T-helper 2 cell treated with Interferon-gamma antibody and Interleukin-4, amounts not matched to agents 5 μg/mL and 100 μg/mL, for 36 hours (primary cell): ENCODE data around the gene VCL.
A peak's percentile ranks its signal among the peaks of the same experiment; 100 is the strongest.

Source experiments
- DNase-seq: peaks from one replicate; pipeline ENCODE4 v3.0.0; 2021; ENCODE audit warnings: low spot score
- H3K27ac Mint-ChIP-seq: one replicate; pipeline ENCODE4 v1.8.0; 2021; ENCODE audit warnings: mild to moderate bottlenecking, mixed read lengths
- H3K27me3 Mint-ChIP-seq: one replicate; pipeline ENCODE4 v1.8.0; 2021; ENCODE audit warnings: low read depth, mixed read lengths
- H3K36me3 Mint-ChIP-seq: one replicate; pipeline ENCODE4 v1.8.0; 2021; ENCODE audit warnings: low read depth, mixed read lengths
- H3K4me1 Mint-ChIP-seq: one replicate; pipeline ENCODE4 v1.8.0; 2021; ENCODE audit warnings: low read depth, mixed read lengths
- H3K4me3 Mint-ChIP-seq: one replicate; pipeline ENCODE4 v1.8.0; 2022; ENCODE audit warnings: mild to moderate bottlenecking, moderate library complexity, mixed read lengths
- H3K9me3 Mint-ChIP-seq: one replicate; pipeline ENCODE4 v1.8.0; 2021; ENCODE audit warnings: mixed read lengths

VCL gene

DNA sequence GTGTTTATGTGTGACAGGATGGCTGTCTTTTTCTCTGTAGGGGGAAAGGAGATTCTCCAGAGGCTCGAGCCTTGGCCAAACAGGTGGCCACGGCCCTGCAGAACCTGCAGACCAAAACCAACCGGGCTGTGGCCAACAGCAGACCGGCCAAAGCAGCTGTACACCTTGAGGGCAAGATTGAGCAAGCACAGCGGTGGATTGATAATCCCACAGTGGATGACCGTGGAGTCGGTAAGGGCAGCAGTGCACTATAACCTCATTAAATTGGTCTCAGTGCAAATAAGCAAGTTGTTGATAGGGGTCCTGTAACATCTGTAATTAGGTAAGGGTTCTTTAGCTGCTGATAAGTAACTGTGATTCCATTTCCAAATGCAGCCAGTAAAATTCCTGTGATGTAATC is 96.3 kb downstream of the VCL start:
- H3K27me3 Mint-ChIP-seq: no peaks in the 10 kb centered on the region

DNA sequence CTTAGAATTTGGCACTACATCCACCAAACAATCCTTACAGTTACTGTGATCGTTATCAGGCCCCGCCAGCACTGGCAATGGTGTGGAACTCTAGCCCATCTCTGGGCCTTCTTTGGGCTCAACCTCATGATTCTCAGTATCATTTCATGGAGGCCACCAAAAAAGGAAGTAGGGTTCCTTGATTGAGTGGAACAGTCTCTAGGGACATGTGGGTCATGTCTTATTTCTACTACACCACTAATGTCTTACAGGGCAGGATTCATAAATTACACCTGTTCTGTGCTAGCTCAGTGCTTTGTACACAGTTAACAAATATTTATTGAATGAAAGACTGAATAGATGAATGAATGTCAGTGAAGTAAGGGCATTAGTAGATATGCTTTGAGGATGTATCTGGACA is 98.9 kb downstream of the VCL start:
- Mint-ChIP-seq H3K4me1 (peaks cover 8% of the 10 kb centered on the region), H3K27me3 (no peaks in the 10 kb centered on the region), H3K36me3 (peaks cover 50% of the 10 kb centered on the region), H3K4me3 (no peak overlapping the region), H3K9me3 (no peaks in the 10 kb centered on the region), H3K27ac (no peak overlapping the region)
- no peak for DNase-seq

More for the DNA sequence above, 96.3 kb downstream of the VCL start:
- no peak for DNase-seq
- no peak overlapping the region for H3K27ac Mint-ChIP-seq
- H3K36me3 Mint-ChIP-seq: peaks cover 54% of the 10 kb centered on the region
- no peaks in the 10 kb centered on the region for H3K9me3 Mint-ChIP-seq
- H3K4me3 Mint-ChIP-seq: no peak overlapping the region
- peaks cover 9% of the 10 kb centered on the region for H3K4me1 Mint-ChIP-seq

DNA sequence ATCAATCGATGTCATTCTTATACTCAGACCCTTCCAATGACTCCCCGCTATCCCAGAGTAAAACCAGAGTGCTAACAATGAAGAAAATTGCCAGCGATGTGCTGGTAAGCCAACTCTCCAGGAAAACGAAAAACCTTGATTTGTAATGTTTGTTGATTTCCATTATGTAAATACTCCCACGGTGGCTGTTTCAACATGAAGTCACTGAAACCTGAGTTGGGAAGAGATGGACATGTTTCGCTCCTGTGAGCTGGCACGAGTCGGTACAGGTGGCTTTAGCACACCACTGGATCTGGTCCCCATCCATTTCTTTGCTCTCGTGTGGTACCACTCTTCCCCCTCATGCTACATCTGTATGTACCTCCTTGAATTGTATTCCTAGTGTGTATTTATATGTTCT is 99.9 kb downstream of the VCL start:
- Mint-ChIP-seq H3K9me3 (no peaks in the 10 kb centered on the region), H3K4me1 (peaks cover 6% of the 10 kb centered on the region), H3K27ac (no peak overlapping the region), H3K4me3 (no peak overlapping the region), H3K36me3 (peaks cover 47% of the 10 kb centered on the region), H3K27me3 (no peaks in the 10 kb centered on the region)
- DNase-seq: no peak

GRCh38 chr10:74099420-74099819 is 101.5 kb downstream of the VCL start:
- no peaks in the 10 kb centered on the region for H3K27me3 Mint-ChIP-seq
- DNase-seq: no peak
- H3K36me3 Mint-ChIP-seq: peaks cover 54% of the 10 kb centered on the region
- no peak overlapping the region for H3K27ac Mint-ChIP-seq
- H3K9me3 Mint-ChIP-seq: no peaks in the 10 kb centered on the region
- peaks cover 10% of the 10 kb centered on the region for H3K4me1 Mint-ChIP-seq
- no peak overlapping the region for H3K4me3 Mint-ChIP-seq

- Mint-ChIP-seq H3K4me1 (peaks cover 10% of the 10 kb centered on the region), H3K27me3 (no peaks in the 10 kb centered on the region), H3K4me3 (no peak overlapping the region), H3K27ac (no peak overlapping the region), H3K36me3 (peaks cover 56% of the 10 kb centered on the region), H3K9me3 (no peaks in the 10 kb centered on the region)
- no peak for DNase-seq
Observed at GRCh38 chr10:74099836-74100235, 101.9 kb downstream of the VCL start.

DNA sequence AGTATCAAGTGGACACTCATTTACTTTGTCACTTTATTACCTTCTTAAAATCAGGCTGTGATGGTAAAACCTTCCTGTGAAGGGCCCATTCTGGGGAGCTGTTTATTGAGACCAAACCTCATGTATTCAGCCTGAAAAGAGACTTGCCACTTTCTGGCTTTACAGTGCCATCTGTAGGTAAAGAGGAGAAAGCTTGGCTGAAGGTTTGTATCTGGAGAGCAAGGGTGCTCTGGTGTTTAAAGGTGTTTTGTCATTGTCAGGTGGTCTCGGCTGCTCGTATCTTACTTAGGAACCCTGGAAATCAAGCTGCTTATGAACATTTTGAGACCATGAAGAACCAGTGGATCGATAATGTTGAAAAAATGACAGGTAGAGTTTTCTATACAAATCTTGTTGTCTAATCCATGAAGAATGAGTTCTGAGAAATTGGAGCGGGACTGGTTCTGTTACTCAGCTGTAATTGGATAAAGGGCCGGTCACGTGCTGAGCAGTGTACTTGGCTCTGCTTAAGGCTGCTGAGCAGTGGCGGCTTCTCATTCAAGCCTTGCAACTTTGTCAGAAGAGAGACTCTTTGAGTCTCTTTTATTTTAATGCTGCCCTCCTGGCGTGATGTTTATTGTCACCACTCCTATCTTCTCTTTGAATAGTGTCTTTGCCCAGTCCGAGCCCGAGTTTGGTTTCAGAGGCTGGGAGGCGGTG is 105.8 kb downstream of the VCL start:
- Mint-ChIP-seq H3K9me3 (no peaks in the 10 kb centered on the region), H3K27ac (no peak overlapping the region), H3K4me1 (peaks cover 10% of the 10 kb centered on the region), H3K27me3 (no peaks in the 10 kb centered on the region), H3K36me3 (peaks cover 54% of the 10 kb centered on the region), H3K4me3 (no peak overlapping the region)
- no peak for DNase-seq

DNA sequence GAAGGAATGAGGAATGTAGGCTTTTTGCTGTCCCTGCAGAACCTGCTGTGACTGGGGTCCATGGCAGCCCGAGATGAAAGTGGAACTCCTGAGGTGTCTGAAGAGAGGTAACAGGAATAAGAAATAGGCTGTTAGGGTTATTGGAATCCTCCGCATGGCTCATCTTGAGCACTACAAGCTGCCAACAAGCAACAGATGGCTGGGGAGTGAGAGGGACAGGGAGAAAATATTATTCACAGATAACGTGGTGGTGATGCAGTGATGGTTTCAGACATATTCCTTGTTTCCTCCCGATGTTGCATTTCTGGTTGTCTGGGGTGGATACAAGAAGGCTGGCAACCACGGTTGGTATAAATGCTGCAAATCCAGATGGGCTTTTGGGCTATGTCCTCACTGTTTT is 106.6 kb downstream of the VCL start:
- no peak for DNase-seq
- Mint-ChIP-seq H3K4me1 (peaks cover 10% of the 10 kb centered on the region), H3K9me3 (no peaks in the 10 kb centered on the region), H3K36me3 (peaks cover 52% of the 10 kb centered on the region), H3K27ac (no peak overlapping the region), H3K4me3 (no peak overlapping the region), H3K27me3 (no peaks in the 10 kb centered on the region)

- no peak for DNase-seq
- H3K36me3 Mint-ChIP-seq: peaks cover 52% of the 10 kb centered on the region
- no peaks in the 10 kb centered on the region for H3K9me3 Mint-ChIP-seq
- no peak overlapping the region for H3K27ac Mint-ChIP-seq
- peaks cover 12% of the 10 kb centered on the region for H3K4me1 Mint-ChIP-seq
- H3K27me3 Mint-ChIP-seq: no peaks in the 10 kb centered on the region
- H3K4me3 Mint-ChIP-seq: no peak overlapping the region
Observed at GRCh38 chr10:74104996-74105395, 107.1 kb downstream of the VCL start.

- peaks cover 66% of the 10 kb centered on the region for H3K36me3 Mint-ChIP-seq
- H3K4me3 Mint-ChIP-seq: no peak overlapping the region
- DNase-seq: no peak
- no peaks in the 10 kb centered on the region for H3K9me3 Mint-ChIP-seq
- no peak overlapping the region for H3K27ac Mint-ChIP-seq
- H3K4me1 Mint-ChIP-seq: peaks cover 12% of the 10 kb centered on the region
- H3K27me3 Mint-ChIP-seq: no peaks in the 10 kb centered on the region
Observed at GRCh38 chr10:74107391-74107790, 109.5 kb downstream of the VCL start.

DNA sequence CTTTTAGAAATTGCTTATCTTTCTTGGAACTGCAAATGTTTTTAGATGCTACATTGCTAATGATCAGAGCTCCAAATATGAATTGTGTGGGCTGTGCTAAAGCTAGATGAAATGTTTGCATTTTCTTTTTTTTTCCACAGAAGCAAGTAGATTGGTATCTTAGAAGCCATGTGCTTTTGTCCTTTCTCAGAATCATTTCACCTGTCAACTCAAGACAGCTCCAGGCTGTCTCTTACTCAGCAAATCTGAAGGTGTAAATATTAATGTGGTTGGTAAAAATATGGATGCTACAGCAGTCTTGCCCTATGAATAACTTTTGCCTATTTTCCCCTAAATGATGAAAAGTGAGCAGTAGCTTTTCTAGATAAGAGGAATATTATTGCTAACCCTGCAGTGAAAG is 111.5 kb downstream of the VCL start:
- Mint-ChIP-seq H3K9me3 (no peaks in the 10 kb centered on the region), H3K27me3 (no peaks in the 10 kb centered on the region), H3K36me3 (peaks cover 71% of the 10 kb centered on the region), H3K27ac (peak overlapping the region; percentile 27), H3K4me1 (peaks cover 8% of the 10 kb centered on the region), H3K4me3 (no peak overlapping the region)
- no peak for DNase-seq

- no peak overlapping the region for H3K4me3 Mint-ChIP-seq
- DNase-seq: no peak
- peaks cover 8% of the 10 kb centered on the region for H3K4me1 Mint-ChIP-seq
- H3K27me3 Mint-ChIP-seq: no peaks in the 10 kb centered on the region
- no peaks in the 10 kb centered on the region for H3K9me3 Mint-ChIP-seq
- peaks cover 69% of the 10 kb centered on the region for H3K36me3 Mint-ChIP-seq
- H3K27ac Mint-ChIP-seq: no peak overlapping the region
Observed at GRCh38 chr10:74110120-74110519, 112.2 kb downstream of the VCL start.

- DNase-seq: no peak
- H3K27me3 Mint-ChIP-seq: no peaks in the 10 kb centered on the region
- no peaks in the 10 kb centered on the region for H3K9me3 Mint-ChIP-seq
- peaks cover 70% of the 10 kb centered on the region for H3K36me3 Mint-ChIP-seq
- no peak overlapping the region for H3K27ac Mint-ChIP-seq
- H3K4me3 Mint-ChIP-seq: no peak overlapping the region
- peaks cover 8% of the 10 kb centered on the region for H3K4me1 Mint-ChIP-seq
Observed at GRCh38 chr10:74111799-74112198, 113.9 kb downstream of the VCL start.

GRCh38 chr10:74113546-74113945 is 115.6 kb downstream of the VCL start:
- no peak overlapping the region for H3K27ac Mint-ChIP-seq
- no peaks in the 10 kb centered on the region for H3K27me3 Mint-ChIP-seq
- H3K36me3 Mint-ChIP-seq: peaks cover 71% of the 10 kb centered on the region
- DNase-seq: no peak
- no peak overlapping the region for H3K4me3 Mint-ChIP-seq
- no peaks in the 10 kb centered on the region for H3K9me3 Mint-ChIP-seq
- H3K4me1 Mint-ChIP-seq: peaks cover 8% of the 10 kb centered on the region

GRCh38 chr10:74114041-74114448 is 116.1 kb downstream of the VCL start:
- no peaks in the 10 kb centered on the region for H3K27me3 Mint-ChIP-seq
- no peak overlapping the region for H3K4me3 Mint-ChIP-seq
- no peak for DNase-seq
- H3K9me3 Mint-ChIP-seq: no peaks in the 10 kb centered on the region
- peaks cover 7% of the 10 kb centered on the region for H3K4me1 Mint-ChIP-seq
- H3K36me3 Mint-ChIP-seq: peaks cover 72% of the 10 kb centered on the region
- no peak overlapping the region for H3K27ac Mint-ChIP-seq

- Mint-ChIP-seq H3K36me3 (peaks cover 65% of the 10 kb centered on the region), H3K4me3 (no peak overlapping the region), H3K9me3 (no peaks in the 10 kb centered on the region), H3K27ac (no peak overlapping the region), H3K4me1 (peaks cover 4% of the 10 kb centered on the region), H3K27me3 (no peaks in the 10 kb centered on the region)
- DNase-seq: no peak
Observed at GRCh38 chr10:74117738-74118137, 119.8 kb downstream of the VCL start.
